ENCODE results near the gene GPATCH2. TPM values are rescaled to one million over a fixed set of nuclear protein-coding genes. Genes with fewer than 3 reads are reported as not detected.

The GPATCH2 gene
- total and polyA plus RNA-seq, 10 of the 15 experiments (the other 5 are each of a cell fraction or from before 2014, with no cell fraction given) = 3.2 to 12.2 (median 5.4) TPM

DNA sequence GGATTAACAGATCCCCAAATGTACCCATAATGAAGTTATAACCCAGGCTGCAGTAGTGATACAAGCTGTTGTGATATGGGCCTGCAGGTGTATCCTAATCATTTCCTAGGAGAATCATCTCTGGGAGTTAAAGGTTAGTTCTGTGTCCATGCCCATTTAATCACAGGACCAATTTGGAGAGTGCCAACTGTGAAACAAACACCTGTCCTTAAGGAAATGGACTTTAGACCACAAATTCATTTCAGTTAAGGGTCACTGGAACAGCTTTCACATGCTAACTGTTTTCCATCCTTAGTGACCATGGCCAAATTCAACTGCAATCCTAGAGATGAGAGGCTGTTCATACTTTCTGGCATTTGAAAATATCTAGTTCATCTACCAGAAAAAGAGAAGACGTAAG is 160.9 kb downstream of the GPATCH2 start:
- H3K79me2 ChIP-seq (ENCODE audit: control insufficient read depth, insufficient read depth, low read length) = no peaks in the 10 kb centered on the region
- H3K27ac ChIP-seq (ENCODE audit: control insufficient read depth, insufficient read depth) = no peak overlapping the region
- ATAC-seq (no peak), FAIRE-seq (no peak), DNase-seq (ENCODE audit: low read depth, low spot score) (no peak)
- peaks cover 2% of the 10 kb centered on the region; the same call in 1 of the 3 replicates for H3K9me3 ChIP-seq (replicated peaks; ENCODE audit: control insufficient read depth, insufficient read depth, low read length)
- no TSS peak for BruUV-seq (replicated peaks)
- CTCF ChIA-PET = no interaction called here
- no peak overlapping the region for H3K4me3 ChIP-seq
- POLR2A ChIA-PET = no interaction called here
- no peaks in the 10 kb centered on the region for H3K36me3 ChIP-seq (ENCODE audit: control insufficient read depth in 2 of 2, insufficient read depth in 2 of 2, low read length in 1 of 2)
- WGBS (ENCODE audit: insufficient coverage, insufficient replicate concordance, low lambda C conversion rate, missing lambda C conversion rate) = 100% methylated on average over 1 of the region's 1 CpG
- H2AFZ ChIP-seq (ENCODE audit: control insufficient read depth, low read depth, low read length) = no peak overlapping the region
- no peaks in the 10 kb centered on the region; the same call in 1 of the 2 replicates for H3K4me1 ChIP-seq (ENCODE audit: control insufficient read depth, insufficient read depth, low read length)
- no peak for TF ChIP-seq EP300 (IDR thresholded peaks at IDR 0.05; ENCODE audit: borderline replicate concordance in 1 of 2, control insufficient read depth in 1 of 2, low read depth in 2 of 2, low read length in 2 of 2)
- no peak for TF ChIP-seq MYB (IDR thresholded peaks at IDR 0.05; ENCODE audit: borderline replicate concordance, low read depth, low read length)
- TF ChIP-seq BCL11A (IDR thresholded peaks at IDR 0.05; ENCODE audit: low read depth, low read length) = no peak
- no peak for TF ChIP-seq KLF5 (IDR thresholded peaks at IDR 0.05; ENCODE audit: partially characterized antibody)
- no peak for TF ChIP-seq RB1 (IDR thresholded peaks at IDR 0.05; ENCODE audit: borderline replicate concordance)
- no peak for TF ChIP-seq ETV6 (conservative IDR thresholded peaks at IDR 0.05 in 1 of 2, IDR thresholded peaks at IDR 0.05 in 1 of 2; ENCODE audit: borderline replicate concordance in 1 of 2, low read depth in 1 of 2)
- TF ChIP-seq, protein P1, sequence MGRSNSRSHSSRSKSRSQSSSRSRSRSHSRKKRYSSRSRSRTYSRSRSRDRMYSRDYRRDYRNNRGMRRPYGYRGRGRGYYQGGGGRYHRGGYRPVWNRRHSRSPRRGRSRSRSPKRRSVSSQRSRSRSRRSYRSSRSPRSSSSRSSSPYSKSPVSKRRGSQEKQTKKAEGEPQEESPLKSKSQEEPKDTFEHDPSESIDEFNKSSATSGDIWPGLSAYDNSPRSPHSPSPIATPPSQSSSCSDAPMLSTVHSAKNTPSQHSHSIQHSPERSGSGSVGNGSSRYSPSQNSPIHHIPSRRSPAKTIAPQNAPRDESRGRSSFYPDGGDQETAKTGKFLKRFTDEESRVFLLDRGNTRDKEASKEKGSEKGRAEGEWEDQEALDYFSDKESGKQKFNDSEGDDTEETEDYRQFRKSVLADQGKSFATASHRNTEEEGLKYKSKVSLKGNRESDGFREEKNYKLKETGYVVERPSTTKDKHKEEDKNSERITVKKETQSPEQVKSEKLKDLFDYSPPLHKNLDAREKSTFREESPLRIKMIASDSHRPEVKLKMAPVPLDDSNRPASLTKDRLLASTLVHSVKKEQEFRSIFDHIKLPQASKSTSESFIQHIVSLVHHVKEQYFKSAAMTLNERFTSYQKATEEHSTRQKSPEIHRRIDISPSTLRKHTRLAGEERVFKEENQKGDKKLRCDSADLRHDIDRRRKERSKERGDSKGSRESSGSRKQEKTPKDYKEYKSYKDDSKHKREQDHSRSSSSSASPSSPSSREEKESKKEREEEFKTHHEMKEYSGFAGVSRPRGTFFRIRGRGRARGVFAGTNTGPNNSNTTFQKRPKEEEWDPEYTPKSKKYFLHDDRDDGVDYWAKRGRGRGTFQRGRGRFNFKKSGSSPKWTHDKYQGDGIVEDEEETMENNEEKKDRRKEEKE (IDR thresholded peaks at IDR 0.05) = no peak
- TF ChIP-seq ZNF217 (IDR thresholded peaks at IDR 0.05) = no peak
- no peak for TF ChIP-seq NFYA (IDR thresholded peaks at IDR 0.05; ENCODE audit: borderline replicate concordance, low read depth, low read length)
- TF ChIP-seq IKZF1 (conservative IDR thresholded peaks at IDR 0.05) = no peak
- TF ChIP-seq NBN (IDR thresholded peaks at IDR 0.05) = no peak
- TF ChIP-seq, protein P2, sequence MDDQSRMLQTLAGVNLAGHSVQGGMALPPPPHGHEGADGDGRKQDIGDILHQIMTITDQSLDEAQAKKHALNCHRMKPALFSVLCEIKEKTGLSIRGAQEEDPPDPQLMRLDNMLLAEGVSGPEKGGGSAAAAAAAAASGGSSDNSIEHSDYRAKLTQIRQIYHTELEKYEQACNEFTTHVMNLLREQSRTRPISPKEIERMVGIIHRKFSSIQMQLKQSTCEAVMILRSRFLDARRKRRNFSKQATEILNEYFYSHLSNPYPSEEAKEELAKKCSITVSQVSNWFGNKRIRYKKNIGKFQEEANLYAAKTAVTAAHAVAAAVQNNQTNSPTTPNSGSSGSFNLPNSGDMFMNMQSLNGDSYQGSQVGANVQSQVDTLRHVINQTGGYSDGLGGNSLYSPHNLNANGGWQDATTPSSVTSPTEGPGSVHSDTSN (IDR thresholded peaks at IDR 0.05; ENCODE audit: insufficient replicate concordance, low read depth, low read length) = no peak
- no peak for TF ChIP-seq HDGF (IDR thresholded peaks at IDR 0.05)
- TF ChIP-seq, protein P3, sequence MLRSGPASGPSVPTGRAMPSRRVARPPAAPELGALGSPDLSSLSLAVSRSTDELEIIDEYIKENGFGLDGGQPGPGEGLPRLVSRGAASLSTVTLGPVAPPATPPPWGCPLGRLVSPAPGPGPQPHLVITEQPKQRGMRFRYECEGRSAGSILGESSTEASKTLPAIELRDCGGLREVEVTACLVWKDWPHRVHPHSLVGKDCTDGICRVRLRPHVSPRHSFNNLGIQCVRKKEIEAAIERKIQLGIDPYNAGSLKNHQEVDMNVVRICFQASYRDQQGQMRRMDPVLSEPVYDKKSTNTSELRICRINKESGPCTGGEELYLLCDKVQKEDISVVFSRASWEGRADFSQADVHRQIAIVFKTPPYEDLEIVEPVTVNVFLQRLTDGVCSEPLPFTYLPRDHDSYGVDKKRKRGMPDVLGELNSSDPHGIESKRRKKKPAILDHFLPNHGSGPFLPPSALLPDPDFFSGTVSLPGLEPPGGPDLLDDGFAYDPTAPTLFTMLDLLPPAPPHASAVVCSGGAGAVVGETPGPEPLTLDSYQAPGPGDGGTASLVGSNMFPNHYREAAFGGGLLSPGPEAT (IDR thresholded peaks at IDR 0.05; ENCODE audit: low read depth) = no peak
- TF ChIP-seq HCFC1 (IDR thresholded peaks at IDR 0.05; ENCODE audit: low read length) = no peak
- TF ChIP-seq SMAD5 (IDR thresholded peaks at IDR 0.05; ENCODE audit: low read depth) = no peak
- no peak for TF ChIP-seq RUNX3 (IDR thresholded peaks at IDR 0.05; ENCODE audit: low read length)
- RAD21 ChIA-PET (ENCODE audit: unreplicated experiment) = no interaction called here
- no peak overlapping the region for H3K9ac ChIP-seq (ENCODE audit: control insufficient read depth, insufficient read depth, low read length)
- intact Hi-C loops (cut with micrococcal nuclease; ENCODE audit: unreplicated experiment) = no loop called here
- H3K4me2 ChIP-seq (ENCODE audit: control insufficient read depth, insufficient read depth) = no peak overlapping the region
- no peaks in the 10 kb centered on the region for H4K20me1 ChIP-seq (ENCODE audit: control insufficient read depth, insufficient read depth)
- in situ Hi-C loops (cut with MboI) = no loop called here
- SMC1A ChIA-PET (ENCODE audit: uncharacterized antibody, unreplicated experiment) = no interaction called here
- H3K27me3 ChIP-seq (replicated peaks in 1 of 2; ENCODE audit: control insufficient read depth in 2 of 2, insufficient read depth in 2 of 2, low read length in 1 of 2) = no peaks in the 10 kb centered on the region

Data from GM12878 (cell line).